Neural progenitor cell (in vitro differentiated cells): ENCODE data around the gene ZSCAN16. TPM values are rescaled to one million over a fixed set of nuclear protein-coding genes. Genes with fewer than 3 reads are reported as not detected.

ENCODE experiments used
- DNase-seq: peaks from one replicate; pipeline ENCODE4 v3.0.0-alpha.2; 2016; ENCODE audit warnings: low spot score
- H2AFZ ChIP-seq: fragments of 200-600 bp; sonication (generic); replicated peaks from 2 replicates; pipeline ENCODE4 v1.6.1; 2016; ENCODE audit warnings: antibody characterized with exemption
- H3F3A ChIP-seq: fragments of 200-600 bp; sonication (generic); 2 replicates; pipeline ENCODE4 v1.6.1; 2016; ENCODE audit warnings: antibody characterized with exemption, low read depth
- H3K27ac ChIP-seq: fragments of 200-600 bp; sonication (generic); 2 replicates; pipeline ENCODE4 v1.5.1; 2016; ENCODE audit warnings: mild to moderate bottlenecking
- H3K27me3 ChIP-seq: fragments of 200-600 bp; sonication (generic); 2 replicates; pipeline ENCODE4 v1.6.1; 2016; ENCODE audit warnings: mild to moderate bottlenecking, moderate library complexity
- H3K36me3 ChIP-seq: fragments of 200-600 bp; sonication (generic); 2 replicates; pipeline ENCODE4 v1.5.1; 2016
- H3K4me1 ChIP-seq: fragments of 200-600 bp; sonication (generic); 2 replicates; pipeline ENCODE4 v1.6.1; 2016; ENCODE audit warnings: mixed run types
- H3K4me2 ChIP-seq: fragments of 200-600 bp; sonication (generic); 2 replicates; pipeline ENCODE4 v1.6.1; 2016
- H3K4me3 ChIP-seq: fragments of 200-600 bp; sonication (generic); 2 replicates; pipeline ENCODE4 v1.5.1; 2016
- H3K79me2 ChIP-seq: fragments of 200-600 bp; sonication (generic); 2 replicates; pipeline ENCODE4 v1.6.1; 2016; ENCODE audit warnings: low read depth
- H3K9ac ChIP-seq: fragments of 200-600 bp; sonication (generic); 2 replicates; pipeline ENCODE4 v1.6.1; 2016
- H3K9me3 ChIP-seq: fragments of 200-600 bp; sonication (generic); 2 replicates; pipeline ENCODE4 v1.5.1; 2016; ENCODE audit warnings: low read depth
- H4K20me1 ChIP-seq: fragments of 200-600 bp; sonication (generic); 2 replicates; pipeline ENCODE4 v1.6.1; 2016; ENCODE audit warnings: low read depth
- H3K27ac Mint-ChIP-seq: 3 replicates; pipeline ENCODE4 v1.8.0; 2021; ENCODE audit warnings: mixed read lengths
- H3K27me3 Mint-ChIP-seq: 2 replicates; pipeline ENCODE4 v1.8.0; 2022; ENCODE audit warnings: low read depth, mild to moderate bottlenecking, inconsistent platforms, moderate library complexity, mixed read lengths; ENCODE audit not compliant: insufficient read depth
- H3K36me3 Mint-ChIP-seq: 3 replicates; pipeline ENCODE4 v1.8.0; 2021; ENCODE audit warnings: mixed read lengths
- H3K4me1 Mint-ChIP-seq: 3 replicates; pipeline ENCODE4 v1.8.0; 2021; ENCODE audit warnings: mixed read lengths
- H3K4me3 Mint-ChIP-seq: 3 replicates; pipeline ENCODE4 v1.8.0; 2021; ENCODE audit warnings: mild to moderate bottlenecking, moderate library complexity, mixed read lengths
- H3K9me3 Mint-ChIP-seq: 3 replicates; pipeline ENCODE4 v1.8.0; 2020; ENCODE audit warnings: mixed read lengths
- CTCF ChIP-seq: fragments of 200-600 bp; sonication (generic); IDR thresholded peaks from 2 replicates; pipeline ENCODE4 v1.5.1; 2017; ENCODE audit warnings: antibody characterized with exemption, mild to moderate bottlenecking
- EZH2 ChIP-seq: fragments of 200-600 bp; sonication (generic); IDR thresholded peaks from 2 replicates; pipeline ENCODE4 v1.6.1; 2017; ENCODE audit warnings: antibody characterized with exemption, mild to moderate bottlenecking, moderate library complexity
- EZH2phosphoT487 ChIP-seq: fragments of 200-600 bp; sonication (generic); IDR thresholded peaks from 2 replicates; pipeline ENCODE4 v1.6.1; 2017; ENCODE audit warnings: antibody characterized with exemption
- total RNA-seq: library from RNA; depleted of rRNA; stranded (reverse); fragments of >200 nt; gene quantifications from 2 replicates; pipeline ENCODE4 v1.2.3, GENCODE V29; 2015; ENCODE audit warnings: low replicate concordance

Gene ZSCAN16
- total RNA-seq, 1 donor from 2014 or later, result 17.7 TPM

- Mint-ChIP-seq H3K36me3 (peaks cover 3% of the 10 kb centered on the region), H3K4me1 (peaks cover 28% of the 10 kb centered on the region), H3K4me3 (peak overlapping the region; percentile 94), H3K27me3 (peaks cover 11% of the 10 kb centered on the region), H3K27ac (no peak overlapping the region), H3K9me3 (no peaks in the 10 kb centered on the region)
- Histone ChIP-seq H3K79me2 (peaks cover 63% of the 10 kb centered on the region), H4K20me1 (peaks cover 29% of the 10 kb centered on the region), H2AFZ (no peak overlapping the region), H3K9ac (peak overlapping the region; percentile 61), H3K4me1 (peaks cover 13% of the 10 kb centered on the region), H3K27me3 (peaks cover 24% of the 10 kb centered on the region), H3F3A (peaks cover 30% of the 10 kb centered on the region), H3K4me2 (peak overlapping the region; percentile 95), H3K9me3 (no peaks in the 10 kb centered on the region), H3K36me3 (peaks cover 6% of the 10 kb centered on the region), H3K4me3 (peak overlapping the region; percentile 71), H3K27ac (no peak overlapping the region)
- DNase-seq, result no peak
- TF ChIP-seq EZH2 (no peak), EZH2phosphoT487 (no peak), CTCF (no peak)
Observed at GRCh38 chr6:28135393-28135792, 11.0 kb downstream of the ZSCAN16 start.

- Mint-ChIP-seq H3K4me3 (peak overlapping the region; percentile 94), H3K4me1 (peaks cover 28% of the 10 kb centered on the region), H3K36me3 (peaks cover 3% of the 10 kb centered on the region), H3K27ac (peak overlapping the region; percentile 99), H3K27me3 (peaks cover 11% of the 10 kb centered on the region), H3K9me3 (no peaks in the 10 kb centered on the region)
- Histone ChIP-seq H3K9me3 (no peaks in the 10 kb centered on the region), H3K27ac (peak overlapping the region; percentile 76), H3K4me2 (peak overlapping the region; percentile 95), H3K36me3 (peaks cover 3% of the 10 kb centered on the region), H3K79me2 (peaks cover 50% of the 10 kb centered on the region), H3F3A (peaks cover 31% of the 10 kb centered on the region), H3K9ac (peak overlapping the region; percentile 61), H3K4me1 (peaks cover 13% of the 10 kb centered on the region), H2AFZ (peak overlapping the region; percentile 88), H3K27me3 (peaks cover 32% of the 10 kb centered on the region), H3K4me3 (peak overlapping the region; percentile 71), H4K20me1 (peaks cover 23% of the 10 kb centered on the region)
- TF ChIP-seq EZH2phosphoT487, result no peak
- peak; percentile 48 for TF ChIP-seq EZH2
- TF ChIP-seq CTCF, result no peak
- DNase-seq, result peak; percentile 96
Observed at GRCh38 chr6:28136585-28137504, 12.4 kb downstream of the ZSCAN16 start.

GRCh38 chr6:28137505-28137981, 13.1 kb downstream of the ZSCAN16 start:
- peaks cover 11% of the 10 kb centered on the region for H3K27me3 Mint-ChIP-seq
- Histone ChIP-seq H3K4me2 (peak overlapping the region; percentile 95), H4K20me1 (peaks cover 18% of the 10 kb centered on the region), H3K27me3 (peaks cover 32% of the 10 kb centered on the region), H3K9me3 (no peaks in the 10 kb centered on the region), H3F3A (peaks cover 35% of the 10 kb centered on the region), H3K36me3 (no peaks in the 10 kb centered on the region), H3K9ac (peak overlapping the region; percentile 61), H3K4me1 (peaks cover 13% of the 10 kb centered on the region), H3K27ac (no peak overlapping the region), H2AFZ (peak overlapping the region; percentile 88), H3K79me2 (peaks cover 50% of the 10 kb centered on the region), H3K4me3 (peak overlapping the region; percentile 71)
- peak overlapping the region; percentile 94 for H3K4me3 Mint-ChIP-seq
- DNase-seq, result no peak
- TF ChIP-seq CTCF (no peak), EZH2phosphoT487 (no peak), EZH2 (no peak)
- H3K27ac Mint-ChIP-seq, result peak overlapping the region; percentile 99
- peaks cover 28% of the 10 kb centered on the region for H3K4me1 Mint-ChIP-seq
- H3K9me3 Mint-ChIP-seq, result no peaks in the 10 kb centered on the region
- H3K36me3 Mint-ChIP-seq, result peaks cover 3% of the 10 kb centered on the region
